AG04450 (cell line): ENCODE results near the gene INO80D. TPM values are rescaled to one million over a fixed set of nuclear protein-coding genes. Genes with fewer than 3 reads are reported as not detected.

Experiments
- CTCF ChIA-PET: fragments of 300-600, 350-600 bp; formaldehyde crosslinking; extraction: SDS; loops from one replicate; lab custom pipeline; 2022; ENCODE audit warnings: antibody characterized with exemption, inconsistent platforms; lab: Charles Lee
- POLR2A ChIA-PET: fragments of 350-600 bp; formaldehyde crosslinking; extraction: SDS; loops from one replicate; lab custom pipeline; 2021; ENCODE audit warnings: antibody characterized with exemption, inconsistent platforms; lab: Yijun Ruan, JAX
- DNase-seq: peaks from one replicate; pipeline ENCODE4 v3.0.0-alpha.2; 2011; ENCODE audit warnings: low read depth, low spot score
- H3K27ac ChIP-seq: one replicate; pipeline ENCODE4 v1.5.1; 2012; ENCODE audit warnings: low read depth, low read length, control low read depth
- H3K27me3 ChIP-seq: one replicate; pipeline ENCODE4 v1.6.0; 2012; ENCODE audit warnings: low read length; ENCODE audit not compliant: control insufficient read depth, insufficient read depth
- H3K4me3 ChIP-seq: 2 replicates; pipeline ENCODE4 v1.5.1; 2011; ENCODE audit warnings: mild to moderate bottlenecking, low read depth, low read length, control low read depth
- H3K9me3 ChIP-seq: 2 replicates; pipeline ENCODE4 v1.5.1; 2012; ENCODE audit warnings: low read length; ENCODE audit not compliant: control insufficient read depth, insufficient read depth
- CTCF ChIP-seq: IDR thresholded peaks from 2 replicates; pipeline ENCODE4 v1.5.1; 2011; ENCODE audit warnings: low read depth, low read length, control low read depth, inconsistent platforms
- polyA plus RNA-seq: library from polyadenylated mRNA; depleted of rRNA; stranded (reverse); fragments of >200 nt; gene quantifications from 2 replicates; pipeline ENCODE4 v1.2.3, GENCODE V29; 2011

Gene INO80D
- polyA plus RNA-seq, 1 experiment = 3.4 TPM

GRCh38 chr2:206084439-206084869 is 1.5 kb downstream of the INO80D start:
- H3K27ac ChIP-seq = peak overlapping the region; percentile 88
- ChIA-PET POLR2A (interaction anchor here (0.6 to 1.1 kb wide), 5 partner anchors 13 to 226 kb away, joined by 4 to 10 read pairs (median 6); partner anchors contain the start of genes EEF1B2 and NDUFS1), CTCF (interaction anchor here (0.6 to 1.0 kb wide), 3 partner anchors 12 to 1420 kb away, joined by 3 read pairs; no protein-coding TSS in a partner anchor)
- no peaks in the 10 kb centered on the region for H3K27me3 ChIP-seq
- TF ChIP-seq CTCF = no peak
- peak; percentile 20 for DNase-seq
- no peaks in the 10 kb centered on the region for H3K9me3 ChIP-seq
- peak overlapping the region; percentile 74 for H3K4me3 ChIP-seq

GRCh38 chr2:206083602-206084438 is 2.2 kb downstream of the INO80D start:
- no peaks in the 10 kb centered on the region for H3K27me3 ChIP-seq
- no peak for DNase-seq
- peak overlapping the region; percentile 74 for H3K4me3 ChIP-seq
- H3K27ac ChIP-seq = peak overlapping the region; percentile 88
- no peaks in the 10 kb centered on the region for H3K9me3 ChIP-seq
- ChIA-PET POLR2A (interaction anchor here (0.6 to 1.1 kb wide), 6 partner anchors 14 to 225 kb away, joined by 4 to 10 read pairs (median 6); partner anchors contain the start of genes EEF1B2 and NDUFS1), CTCF (interaction anchor here (0.6 to 1.0 kb wide), 4 partner anchors 12 to 1664 kb away, joined by 3 to 4 read pairs (median 3); no protein-coding TSS in a partner anchor)
- no peak for TF ChIP-seq CTCF

GRCh38 chr2:206082298-206082843 is 3.6 kb downstream of the INO80D start:
- Histone ChIP-seq H3K9me3 (no peaks in the 10 kb centered on the region), H3K27me3 (no peaks in the 10 kb centered on the region), H3K4me3 (no peak overlapping the region), H3K27ac (no peak overlapping the region)
- ChIA-PET POLR2A (no interaction called here), CTCF (no interaction called here)
- no peak for TF ChIP-seq CTCF
- no peak for DNase-seq

GRCh38 chr2:206080927-206081326 is 5.0 kb downstream of the INO80D start:
- no peak overlapping the region for H3K4me3 ChIP-seq
- CTCF ChIA-PET = no interaction called here
- POLR2A ChIA-PET = no interaction called here
- no peak for TF ChIP-seq CTCF
- H3K27ac ChIP-seq = no peak overlapping the region
- no peak for DNase-seq
- H3K9me3 ChIP-seq = no peaks in the 10 kb centered on the region
- no peaks in the 10 kb centered on the region for H3K27me3 ChIP-seq
